Liver (tissue), 3 donors: ENCODE measurements around the gene IPPK.

Experiments used
- ATF3 ChIP-seq: IDR thresholded peaks from 2 replicates; pipeline ENCODE4 v1.6.1; 2016; ENCODE audit warnings: antibody characterized with exemption
- CTCF ChIP-seq: fragments of 150-350 bp; IDR thresholded peaks from 2 replicates; pipeline ENCODE4 v1.5.1; 2017; ENCODE audit warnings: improper control_type of control experiment, low read depth, low read length; ENCODE audit not compliant: missing input control
- GABPA ChIP-seq, 2 donors: IDR thresholded peaks in 1 of 2; conservative IDR thresholded peaks in 1 of 2; 2 replicates each; pipeline ENCODE4 v1.6.1; 2016; ENCODE audit warnings: antibody characterized with exemption in 2 of 2, mild to moderate bottlenecking in 1 of 2, moderate library complexity in 1 of 2
- JUND ChIP-seq, 2 donors: IDR thresholded peaks; 2 replicates each; pipeline ENCODE4 v1.6.1; 2016; ENCODE audit warnings: antibody characterized with exemption in 2 of 2
- RAD21 ChIP-seq, 2 donors: IDR thresholded peaks; 2 replicates each; pipeline ENCODE4 v1.6.1; 2016; ENCODE audit warnings: antibody characterized with exemption in 2 of 2, mild to moderate bottlenecking in 2 of 2
- REST ChIP-seq: IDR thresholded peaks from 2 replicates; pipeline ENCODE4 v1.6.1; 2016; ENCODE audit warnings: antibody characterized with exemption, mild to moderate bottlenecking
- TAF1 ChIP-seq: conservative IDR thresholded peaks from 2 replicates; pipeline ENCODE4 v1.6.1; 2016; ENCODE audit warnings: antibody characterized with exemption, mild to moderate bottlenecking
- YY1 ChIP-seq: IDR thresholded peaks from 2 replicates; pipeline ENCODE4 v1.6.1; 2016; ENCODE audit warnings: antibody characterized with exemption, mild to moderate bottlenecking
- TF ChIP-seq, protein P1 (sequence below): IDR thresholded peaks from 2 replicates; pipeline ENCODE4 v1.6.1; 2016; ENCODE audit warnings: antibody characterized with exemption
- donor health status: healthy.
- donor health status: healthy.

- TF ChIP-seq ATF3 (no peak), CTCF (no peak), JUND (IDR thresholded peaks at IDR 0.05) (no peak), REST (no peak), GABPA (IDR thresholded peaks at IDR 0.05 in 1 of 2, conservative IDR thresholded peaks at IDR 0.05 in 1 of 2) (no peak), RAD21 (IDR thresholded peaks at IDR 0.05) (no peak), TAF1 (no peak), YY1 (no peak)
- TF ChIP-seq, protein P1, sequence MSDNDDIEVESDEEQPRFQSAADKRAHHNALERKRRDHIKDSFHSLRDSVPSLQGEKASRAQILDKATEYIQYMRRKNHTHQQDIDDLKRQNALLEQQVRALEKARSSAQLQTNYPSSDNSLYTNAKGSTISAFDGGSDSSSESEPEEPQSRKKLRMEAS, result no peak
Measured at GRCh38 chr9:92635760-92636159, 34.2 kb downstream of the IPPK start.
